Esophagus muscularis mucosa (tissue), 4 donors: ENCODE measurements around the gene FAM162B. TPM values are rescaled to one million over a fixed set of nuclear protein-coding genes. Genes with fewer than 3 reads are reported as not detected.
"Not testable (repeated sequence)": the region's sequence is repeated elsewhere in the genome, so short reads cannot be mapped to it uniquely, and the experiment has no call there.

Experiments used
- DNase-seq: peaks from one replicate; pipeline ENCODE4 v3.0.0-alpha.2; 2017; ENCODE audit errors: extremely low spot score
- H3K27ac ChIP-seq, 4 donors: fragments of 200-600 bp; sonication (generic); replicated peaks in 1 of 4; 1 replicate in 3 of 4; 2 replicates in 1 of 4; pipeline ENCODE4 v1.5.1; 2016 to 2019; ENCODE audit warnings: mild to moderate bottlenecking in 1 of 4
- H3K27me3 ChIP-seq, 4 donors: fragments of 200-600 bp; sonication (generic); one replicate each; pipeline versions ENCODE4 v1.5.1 to v1.6.0; 2016 to 2019
- H3K36me3 ChIP-seq, 4 donors: fragments of 200-600 bp; sonication (generic); one replicate each; pipeline ENCODE4 v1.5.1; 2016 to 2019
- H3K4me1 ChIP-seq, 4 donors: fragments of 200-600 bp; sonication (generic); one replicate each; pipeline ENCODE4 v1.5.1; 2016 to 2019
- H3K4me3 ChIP-seq, 4 donors: fragments of 200-600 bp; sonication (generic); 1 replicate in 2 of 4; 2 replicates in 2 of 4; pipeline ENCODE4 v1.5.1; 2016 to 2019; ENCODE audit warnings: mild to moderate bottlenecking in 4 of 4, moderate library complexity in 1 of 4
- H3K9me3 ChIP-seq, 4 donors: fragments of 200-600 bp; sonication (generic); 1 replicate in 3 of 4; 2 replicates in 1 of 4; pipeline ENCODE4 v1.5.1; 2016 to 2019
- EP300 ChIP-seq: sonication (generic); formaldehyde crosslinking; IDR thresholded peaks from one replicate; pipeline ENCODE4 v1.6.1; 2017; ENCODE audit warnings: antibody characterized with exemption
- POLR2A ChIP-seq: fragments of 450-650 bp; IDR thresholded peaks from one replicate; pipeline ENCODE4 v1.6.1; 2017; ENCODE audit warnings: antibody characterized with exemption, moderate library complexity, mild to moderate bottlenecking, low read depth
- POLR2AphosphoS5 ChIP-seq, 2 donors: sonication (generic); formaldehyde crosslinking; IDR thresholded peaks; one replicate each; pipeline ENCODE4 v1.6.1; 2017; ENCODE audit warnings: antibody characterized with exemption in 2 of 2
- WGBS: methylation state at CpG from one replicate; pipeline ENCODE4 v1.1.5; 2018; 5-methylcytosine and 5-hydroxymethylcytosine counted together
- intact Hi-C: fragments of 100-400 bp; cut with DNase I; formaldehyde crosslinking; loops from one replicate; pipeline ENCODE4 v1.15.1; 2023
- total RNA-seq, 4 donors: library from RNA; depleted of rRNA; stranded (reverse); fragments of >200 nt; gene quantifications; one replicate each; pipeline versions ENCODE4 v1.1.0 to v1.2.1, GENCODE V29; 2016
- TF ChIP-seq, protein P1 (sequence below), 3 experiments: fragments of 200-600 bp in 2 of 3; fragments of 450-650 bp in 1 of 3; sonication (generic) in 2 of 3; IDR thresholded peaks; one replicate each; pipeline ENCODE4 v1.5.1; 2017 to 2019; ENCODE audit warnings: antibody characterized with exemption in 3 of 3, mild to moderate bottlenecking in 2 of 3, moderate library complexity in 1 of 3

The FAM162B gene
- total RNA-seq, 4 donors from 2014 or later = 4.2 to 14.7 (median 8.7) TPM

DNA sequence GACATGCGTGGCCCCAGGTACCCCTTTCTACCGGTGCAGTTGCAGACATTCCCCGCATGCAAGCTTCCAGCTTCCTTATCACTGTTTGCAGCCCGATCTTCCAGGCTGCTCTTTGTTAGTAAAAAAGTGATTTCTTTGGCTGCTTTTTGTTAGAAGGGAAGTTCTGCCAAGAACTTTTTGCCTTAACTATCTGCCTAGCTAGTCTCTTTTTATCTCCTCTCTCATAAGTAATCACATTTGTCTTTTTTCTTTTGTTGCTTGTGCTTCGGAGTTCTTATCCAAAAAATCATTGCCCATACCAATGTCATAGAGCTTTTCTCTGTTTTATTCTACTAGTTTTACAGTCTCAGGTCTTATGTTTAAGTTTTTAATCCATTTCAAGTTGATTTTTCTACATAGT lies 20.3 kb downstream of the FAM162B start:
- H3K9me3 ChIP-seq = peaks cover 0 to 4% (median 0%) of the 10 kb centered on the region in 4 donors
- 78% methylated on average over 5 of the region's 5 CpGs for WGBS
- H3K4me3 ChIP-seq = no peak overlapping the region
- no peaks in the 10 kb centered on the region for H3K27me3 ChIP-seq
- no peaks in the 10 kb centered on the region for H3K36me3 ChIP-seq
- intact Hi-C loops = no loop called here
- no peak for DNase-seq
- no peaks in the 10 kb centered on the region for H3K4me1 ChIP-seq
- H3K27ac ChIP-seq = no peak overlapping the region
- TF ChIP-seq, protein P1, sequence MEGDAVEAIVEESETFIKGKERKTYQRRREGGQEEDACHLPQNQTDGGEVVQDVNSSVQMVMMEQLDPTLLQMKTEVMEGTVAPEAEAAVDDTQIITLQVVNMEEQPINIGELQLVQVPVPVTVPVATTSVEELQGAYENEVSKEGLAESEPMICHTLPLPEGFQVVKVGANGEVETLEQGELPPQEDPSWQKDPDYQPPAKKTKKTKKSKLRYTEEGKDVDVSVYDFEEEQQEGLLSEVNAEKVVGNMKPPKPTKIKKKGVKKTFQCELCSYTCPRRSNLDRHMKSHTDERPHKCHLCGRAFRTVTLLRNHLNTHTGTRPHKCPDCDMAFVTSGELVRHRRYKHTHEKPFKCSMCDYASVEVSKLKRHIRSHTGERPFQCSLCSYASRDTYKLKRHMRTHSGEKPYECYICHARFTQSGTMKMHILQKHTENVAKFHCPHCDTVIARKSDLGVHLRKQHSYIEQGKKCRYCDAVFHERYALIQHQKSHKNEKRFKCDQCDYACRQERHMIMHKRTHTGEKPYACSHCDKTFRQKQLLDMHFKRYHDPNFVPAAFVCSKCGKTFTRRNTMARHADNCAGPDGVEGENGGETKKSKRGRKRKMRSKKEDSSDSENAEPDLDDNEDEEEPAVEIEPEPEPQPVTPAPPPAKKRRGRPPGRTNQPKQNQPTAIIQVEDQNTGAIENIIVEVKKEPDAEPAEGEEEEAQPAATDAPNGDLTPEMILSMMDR (IDR thresholded peaks at IDR 0.05) = no peak
- TF ChIP-seq POLR2A (no peak), POLR2AphosphoS5 (IDR thresholded peaks at IDR 0.05) (no peak), EP300 (no peak)

DNA sequence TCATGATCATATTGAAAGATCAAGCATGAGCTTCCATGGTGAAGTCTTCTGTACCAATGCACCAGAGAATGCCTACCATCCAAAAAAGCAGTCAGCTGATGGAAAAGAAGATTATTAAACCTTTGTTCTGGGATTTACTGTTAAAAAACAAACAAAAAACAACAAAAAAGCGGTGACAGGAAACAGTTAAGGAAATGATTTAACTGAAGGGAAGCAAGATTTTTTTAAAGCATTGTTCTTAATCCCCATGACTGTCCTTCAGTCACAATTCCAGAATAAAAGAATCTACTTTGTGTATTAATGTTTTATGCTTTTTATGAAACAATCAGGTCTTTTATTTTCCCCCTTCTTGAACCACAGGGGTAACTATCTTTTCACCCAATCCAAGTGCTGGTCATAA lies 23.9 kb downstream of the FAM162B start:
- no peak for DNase-seq
- no peak overlapping the region for H3K27ac ChIP-seq
- no peak overlapping the region for H3K4me3 ChIP-seq
- intact Hi-C loops = no loop called here
- 72% methylated on average over 1 of the region's 1 CpG for WGBS
- no peaks in the 10 kb centered on the region for H3K27me3 ChIP-seq
- H3K4me1 ChIP-seq = no peaks in the 10 kb centered on the region
- peaks cover 0 to 4% (median 1%) of the 10 kb centered on the region in 4 donors for H3K9me3 ChIP-seq
- TF ChIP-seq, protein P1 (IDR thresholded peaks at IDR 0.05) = no peak
- TF ChIP-seq EP300 (no peak), POLR2AphosphoS5 (IDR thresholded peaks at IDR 0.05) (no peak), POLR2A (no peak)
- peaks cover 0 to 6% (median 0%) of the 10 kb centered on the region in 4 donors for H3K36me3 ChIP-seq

GRCh38 chr6:116740486-116740885 lies 25.0 kb downstream of the FAM162B start:
- H3K4me1 ChIP-seq, H3K27ac ChIP-seq, intact Hi-C loops, H3K4me3 ChIP-seq, DNase-seq, H3K27me3 ChIP-seq: not testable (repeated sequence)
- 100% methylated on average over 3 of the region's 3 CpGs for WGBS
- Histone ChIP-seq H3K36me3 (peaks cover 0 to 10% (median 0%) of the 10 kb centered on the region in 4 donors), H3K9me3 (peaks cover 0 to 11% (median 5%) of the 10 kb centered on the region in 4 donors)

- H3K27ac ChIP-seq = no peak overlapping the region
- no peaks in the 10 kb centered on the region for H3K27me3 ChIP-seq
- H3K4me1 ChIP-seq = no peaks in the 10 kb centered on the region
- DNase-seq = no peak
- no peak overlapping the region for H3K4me3 ChIP-seq
- intact Hi-C loops = no loop called here
- H3K9me3 ChIP-seq = peaks cover 0 to 11% (median 3%) of the 10 kb centered on the region in 4 donors
- WGBS = 99% methylated on average over 3 of the region's 3 CpGs
- peaks cover 4 to 14% (median 9%) of the 10 kb centered on the region in 4 donors for H3K36me3 ChIP-seq
- TF ChIP-seq, protein P1 (IDR thresholded peaks at IDR 0.05) = no peak
- no peak for TF ChIP-seq POLR2AphosphoS5 (IDR thresholded peaks at IDR 0.05)
- TF ChIP-seq POLR2A = no peak
- no peak for TF ChIP-seq EP300
These were observed 28.5 kb downstream of the FAM162B start for GRCh38 chr6:116737004-116737403.

DNA sequence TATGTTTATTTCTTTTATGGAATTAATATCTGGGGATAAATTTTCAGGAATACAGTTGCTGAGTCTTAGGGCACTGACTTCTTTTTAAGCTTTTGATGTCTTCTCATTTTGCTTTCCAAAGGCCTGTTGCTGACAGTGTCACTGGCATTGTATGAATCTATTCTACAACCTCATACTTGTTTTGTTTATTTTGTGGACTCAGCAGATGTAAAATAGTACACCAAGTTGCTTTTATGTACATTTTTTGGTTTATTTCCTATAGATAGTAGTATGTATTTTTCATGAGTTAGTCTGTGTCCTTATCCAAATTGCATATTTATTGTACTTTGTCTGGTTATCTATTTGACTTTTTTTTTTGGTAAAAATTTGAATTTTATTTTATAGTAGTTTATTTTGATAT lies 35.0 kb downstream of the FAM162B start:
- no peaks in the 10 kb centered on the region for H3K4me1 ChIP-seq
- H3K36me3 ChIP-seq = peaks cover 4 to 74% (median 31%) of the 10 kb centered on the region in 4 donors
- no peak for DNase-seq
- intact Hi-C loops = no loop called here
- no peaks in the 10 kb centered on the region for H3K9me3 ChIP-seq
- no peaks in the 10 kb centered on the region for H3K27me3 ChIP-seq
- TF ChIP-seq EP300 (no peak), POLR2A (no peak), POLR2AphosphoS5 (IDR thresholded peaks at IDR 0.05) (no peak)
- TF ChIP-seq, protein P1 (IDR thresholded peaks at IDR 0.05) = no peak
- H3K4me3 ChIP-seq = no peak overlapping the region
- H3K27ac ChIP-seq = no peak overlapping the region
